Uterus (tissue), 4 donors: ENCODE data around the gene ESPN. TPM values are rescaled to one million over a fixed set of nuclear protein-coding genes. Genes with fewer than 3 reads are reported as not detected.

Experiments used
- DNase-seq, 2 donors: peaks; one replicate each; pipeline ENCODE4 v3.0.0-alpha.2; 2019 to 2020
- H3K27ac ChIP-seq, 2 donors: fragments of 200-600 bp; sonication (generic); 1 replicate in 1 of 2; 2 replicates in 1 of 2; pipeline ENCODE4 v1.5.1; 2016 to 2018
- H3K27me3 ChIP-seq, 2 donors: fragments of 200-600 bp; sonication (generic); one replicate each; pipeline ENCODE4 v1.5.1; 2018 to 2019; ENCODE audit warnings: control low read depth in 1 of 2
- H3K36me3 ChIP-seq, 2 donors: fragments of 200-600 bp; sonication (generic); one replicate each; pipeline ENCODE4 v1.5.1; 2019; ENCODE audit warnings: control low read depth in 1 of 2
- H3K4me1 ChIP-seq, 2 donors: fragments of 200-600 bp; sonication (generic); one replicate each; pipeline ENCODE4 v1.5.1; 2018 to 2019; ENCODE audit warnings: control low read depth in 1 of 2
- H3K4me3 ChIP-seq, 2 donors: fragments of 200-600 bp; sonication (generic); 1 replicate in 1 of 2; 2 replicates in 1 of 2; pipeline ENCODE4 v1.5.1; 2018 to 2019; ENCODE audit warnings: mild to moderate bottlenecking in 1 of 2
- H3K9me3 ChIP-seq, 2 donors: fragments of 200-600 bp; sonication (generic); one replicate each; pipeline ENCODE4 v1.5.1; 2019; ENCODE audit warnings: control low read depth in 1 of 2
- CTCF ChIP-seq, 4 experiments: fragments of 200-600 bp in 2 of 4; fragments of 450-650 bp in 2 of 4; sonication (generic) in 2 of 4; IDR thresholded peaks; one replicate each; pipeline ENCODE4 v1.5.1; 2016 to 2019; ENCODE audit warnings: antibody characterized with exemption in 4 of 4, mild to moderate bottlenecking in 2 of 4, moderate library complexity in 1 of 4
- POLR2A ChIP-seq, 2 donors: fragments of 450-650 bp; IDR thresholded peaks; one replicate each; pipeline ENCODE4 v1.6.1; 2016; ENCODE audit warnings: antibody characterized with exemption in 2 of 2, mild to moderate bottlenecking in 1 of 2, moderate library complexity in 1 of 2
- intact Hi-C: fragments of 100-400 bp; cut with DNase I; formaldehyde crosslinking; loops from one replicate; pipeline ENCODE4 v1.15.1; 2023; ENCODE audit warnings: low total_unique reads
- total RNA-seq, 4 donors: library from RNA; depleted of rRNA in 3 of 4; stranded (reverse); fragments of >200 nt in 3 of 4; gene quantifications; one replicate each; pipeline versions ENCODE4 v1.1.0 to v1.2.4, GENCODE V29; 2014 to 2023
- donor health status: DM: yes; HTN: yes; CAD: no.

Gene ESPN
- total RNA-seq, 4 donors from 2014 or later = 0.58 to 2.5 TPM; not detected in 2

DNA sequence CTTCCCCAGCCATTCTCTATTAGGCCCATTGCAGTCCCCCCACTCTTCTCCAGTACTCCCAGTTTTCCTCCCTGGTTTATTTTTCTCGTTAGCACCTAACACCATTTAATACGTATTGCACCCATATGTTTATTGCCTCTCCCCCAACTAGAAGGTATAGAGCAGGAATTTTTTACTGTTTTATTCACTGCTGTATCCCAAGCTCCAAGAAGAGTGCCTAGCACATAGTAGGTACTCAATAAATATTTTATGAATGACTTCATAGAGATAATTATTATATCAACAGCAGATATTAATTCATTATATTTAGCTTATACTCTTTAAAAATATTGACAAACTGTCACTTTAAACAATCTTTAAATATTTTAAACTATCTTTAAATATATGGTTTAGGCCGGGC is 25.3 kb upstream of the ESPN start:
- Histone ChIP-seq H3K27ac (no peak overlapping the region), H3K27me3 (no peaks in the 10 kb centered on the region), H3K4me1 (no peaks in the 10 kb centered on the region), H3K9me3 (no peaks in the 10 kb centered on the region), H3K36me3 (no peaks in the 10 kb centered on the region), H3K4me3 (no peak overlapping the region)
- TF ChIP-seq POLR2A (IDR thresholded peaks at IDR 0.05) = no peak
- TF ChIP-seq CTCF (IDR thresholded peaks at IDR 0.05) = no peak
- intact Hi-C loops = no loop called here
- no peak for DNase-seq

- H3K4me1 ChIP-seq = no peaks in the 10 kb centered on the region
- TF ChIP-seq CTCF (IDR thresholded peaks at IDR 0.05) (no peak), POLR2A (IDR thresholded peaks at IDR 0.05) (no peak)
Measured at GRCh38 chr1:6401673-6402072, 22.9 kb upstream of the ESPN start.

GRCh38 chr1:6408023-6408422 is 16.6 kb upstream of the ESPN start:
- H3K27ac ChIP-seq = no peak overlapping the region
- H3K4me3 ChIP-seq = no peak overlapping the region
- TF ChIP-seq CTCF (IDR thresholded peaks at IDR 0.05) (no peak), POLR2A (IDR thresholded peaks at IDR 0.05) (no peak)
- no peaks in the 10 kb centered on the region for H3K4me1 ChIP-seq
- H3K27me3 ChIP-seq = peaks cover 0 to 4% of the 10 kb centered on the region in 2 donors
- H3K36me3 ChIP-seq = no peaks in the 10 kb centered on the region
- intact Hi-C loops = loop anchor here (5.0 kb wide), 1 partner anchor 46 kb away; no protein-coding TSS in a partner anchor
- no peaks in the 10 kb centered on the region for H3K9me3 ChIP-seq
- no peak for DNase-seq

More at GRCh38 chr1:6401673-6402072, 22.9 kb upstream of the ESPN start:
- Histone ChIP-seq H3K36me3 (no peaks in the 10 kb centered on the region), H3K4me3 (no peak overlapping the region), H3K9me3 (no peaks in the 10 kb centered on the region), H3K27ac (no peak overlapping the region), H3K27me3 (peaks cover 0 to 4% of the 10 kb centered on the region in 2 donors)
- intact Hi-C loops = loop anchor here (5.0 kb wide), 1 partner anchor 154 kb away; no protein-coding TSS in a partner anchor
- DNase-seq = no peak

DNA sequence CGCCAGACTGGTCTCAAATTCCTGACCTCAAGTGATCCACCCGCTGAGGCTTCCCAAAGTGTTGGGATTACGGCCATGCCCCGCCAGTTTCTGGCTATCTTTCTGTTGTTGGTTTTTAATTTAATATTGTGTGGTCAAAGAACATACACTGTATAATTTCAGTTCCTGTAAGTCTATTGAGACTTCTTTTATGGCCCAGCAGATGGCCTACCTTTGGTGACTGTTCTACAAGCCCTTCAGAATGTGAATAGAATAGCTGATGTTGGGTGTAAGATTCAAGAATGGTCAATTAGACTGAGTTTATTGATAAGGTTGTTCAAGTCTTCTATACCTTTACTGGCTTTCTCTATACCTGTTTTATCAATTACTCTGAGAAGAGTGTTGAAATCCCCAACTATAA is 15.5 kb upstream of the ESPN start:
- Histone ChIP-seq H3K36me3 (no peaks in the 10 kb centered on the region), H3K9me3 (no peaks in the 10 kb centered on the region), H3K27ac (no peak overlapping the region), H3K4me1 (no peaks in the 10 kb centered on the region), H3K27me3 (peaks cover 0 to 4% of the 10 kb centered on the region in 2 donors), H3K4me3 (no peak overlapping the region)
- no peak for TF ChIP-seq POLR2A (IDR thresholded peaks at IDR 0.05)
- DNase-seq = no peak
- intact Hi-C loops = loop anchor here (5.0 kb wide), 1 partner anchor 47 kb away; no protein-coding TSS in a partner anchor

- H3K4me3 ChIP-seq = no peak overlapping the region
- intact Hi-C loops = loop anchor here (5.0 kb wide), 1 partner anchor 47 kb away; no protein-coding TSS in a partner anchor
- no peaks in the 10 kb centered on the region for H3K36me3 ChIP-seq
- no peak for DNase-seq
- H3K9me3 ChIP-seq = no peaks in the 10 kb centered on the region
- no peaks in the 10 kb centered on the region for H3K4me1 ChIP-seq
- peaks cover 0 to 4% of the 10 kb centered on the region in 2 donors for H3K27me3 ChIP-seq
- no peak overlapping the region for H3K27ac ChIP-seq
- TF ChIP-seq POLR2A (IDR thresholded peaks at IDR 0.05) (no peak), CTCF (IDR thresholded peaks at IDR 0.05) (no peak)
Measured at GRCh38 chr1:6409733-6410132, 14.8 kb upstream of the ESPN start.
